ENCODE results near the gene SLC45A1. TPM values are rescaled to one million over a fixed set of nuclear protein-coding genes. Genes with fewer than 3 reads are reported as not detected.

The SLC45A1 gene
- total RNA-seq, 1 donor from 2014 or later = 13.8 TPM

DNA sequence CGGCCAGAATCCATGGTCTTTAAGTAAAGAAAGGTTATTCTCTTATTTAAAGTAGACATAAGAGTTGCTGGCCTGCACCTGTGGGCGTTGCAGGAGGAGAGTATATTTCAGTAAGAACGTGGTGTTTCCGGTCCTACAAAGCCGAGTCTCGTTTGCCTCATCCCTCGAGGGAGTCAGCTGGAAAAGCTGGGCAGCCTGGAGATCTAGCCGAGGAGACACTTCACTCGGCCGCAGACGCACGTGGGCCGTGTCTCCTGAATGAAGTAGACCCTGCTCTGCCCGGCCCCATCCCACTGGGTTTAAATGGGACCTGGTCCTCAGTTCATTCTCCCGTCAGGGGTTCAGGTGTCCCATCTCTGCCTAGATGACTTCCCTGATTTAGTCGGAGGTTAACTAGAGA is 14.9 kb downstream of the SLC45A1 start:
- DNase-seq (ENCODE audit: extremely low spot score in 2 of 2) = no peak
- intact Hi-C loops (cut with DNase I) = no loop called here
- H3K4me1 ChIP-seq = no peaks in the 10 kb centered on the region
- no peaks in the 10 kb centered on the region for H3K27me3 ChIP-seq
- H3K9me3 ChIP-seq = no peaks in the 10 kb centered on the region
- no peak overlapping the region for H3K4me3 ChIP-seq
- no peak overlapping the region for H3K27ac ChIP-seq
- no peaks in the 10 kb centered on the region for H3K36me3 ChIP-seq
- TF ChIP-seq POLR2A (IDR thresholded peaks at IDR 0.05) (no peak), POLR2AphosphoS5 (IDR thresholded peaks at IDR 0.05; ENCODE audit: insufficient read depth in 1 of 2, low read depth in 1 of 2) (no peak)
- TF ChIP-seq, protein P1, sequence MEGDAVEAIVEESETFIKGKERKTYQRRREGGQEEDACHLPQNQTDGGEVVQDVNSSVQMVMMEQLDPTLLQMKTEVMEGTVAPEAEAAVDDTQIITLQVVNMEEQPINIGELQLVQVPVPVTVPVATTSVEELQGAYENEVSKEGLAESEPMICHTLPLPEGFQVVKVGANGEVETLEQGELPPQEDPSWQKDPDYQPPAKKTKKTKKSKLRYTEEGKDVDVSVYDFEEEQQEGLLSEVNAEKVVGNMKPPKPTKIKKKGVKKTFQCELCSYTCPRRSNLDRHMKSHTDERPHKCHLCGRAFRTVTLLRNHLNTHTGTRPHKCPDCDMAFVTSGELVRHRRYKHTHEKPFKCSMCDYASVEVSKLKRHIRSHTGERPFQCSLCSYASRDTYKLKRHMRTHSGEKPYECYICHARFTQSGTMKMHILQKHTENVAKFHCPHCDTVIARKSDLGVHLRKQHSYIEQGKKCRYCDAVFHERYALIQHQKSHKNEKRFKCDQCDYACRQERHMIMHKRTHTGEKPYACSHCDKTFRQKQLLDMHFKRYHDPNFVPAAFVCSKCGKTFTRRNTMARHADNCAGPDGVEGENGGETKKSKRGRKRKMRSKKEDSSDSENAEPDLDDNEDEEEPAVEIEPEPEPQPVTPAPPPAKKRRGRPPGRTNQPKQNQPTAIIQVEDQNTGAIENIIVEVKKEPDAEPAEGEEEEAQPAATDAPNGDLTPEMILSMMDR (IDR thresholded peaks at IDR 0.05) = no peak

- Histone ChIP-seq H3K36me3 (no peaks in the 10 kb centered on the region), H3K4me3 (no peak overlapping the region), H3K4me1 (no peaks in the 10 kb centered on the region), H3K27me3 (no peaks in the 10 kb centered on the region), H3K9me3 (no peaks in the 10 kb centered on the region), H3K27ac (no peak overlapping the region)
- intact Hi-C loops (cut with DNase I) = no loop called here
- no peak for DNase-seq (ENCODE audit: extremely low spot score in 2 of 2)
- no peak for TF ChIP-seq POLR2AphosphoS5 (IDR thresholded peaks at IDR 0.05; ENCODE audit: insufficient read depth in 1 of 2, low read depth in 1 of 2)
- TF ChIP-seq, protein P1 (IDR thresholded peaks at IDR 0.05) = no peak
These were observed 15.5 kb downstream of the SLC45A1 start for GRCh38 chr1:8333246-8333987.

- no peak for DNase-seq (ENCODE audit: extremely low spot score in 2 of 2)
- Histone ChIP-seq H3K36me3 (no peaks in the 10 kb centered on the region), H3K27ac (no peak overlapping the region), H3K4me3 (no peak overlapping the region), H3K4me1 (no peaks in the 10 kb centered on the region), H3K27me3 (no peaks in the 10 kb centered on the region), H3K9me3 (no peaks in the 10 kb centered on the region)
- intact Hi-C loops (cut with DNase I) = no loop called here
- TF ChIP-seq, protein P1 (IDR thresholded peaks at IDR 0.05) = no peak
- TF ChIP-seq POLR2AphosphoS5 (IDR thresholded peaks at IDR 0.05; ENCODE audit: insufficient read depth in 1 of 2, low read depth in 1 of 2) (no peak), POLR2A (IDR thresholded peaks at IDR 0.05) (no peak)
These were observed 16.4 kb downstream of the SLC45A1 start for GRCh38 chr1:8334106-8334851.

DNA sequence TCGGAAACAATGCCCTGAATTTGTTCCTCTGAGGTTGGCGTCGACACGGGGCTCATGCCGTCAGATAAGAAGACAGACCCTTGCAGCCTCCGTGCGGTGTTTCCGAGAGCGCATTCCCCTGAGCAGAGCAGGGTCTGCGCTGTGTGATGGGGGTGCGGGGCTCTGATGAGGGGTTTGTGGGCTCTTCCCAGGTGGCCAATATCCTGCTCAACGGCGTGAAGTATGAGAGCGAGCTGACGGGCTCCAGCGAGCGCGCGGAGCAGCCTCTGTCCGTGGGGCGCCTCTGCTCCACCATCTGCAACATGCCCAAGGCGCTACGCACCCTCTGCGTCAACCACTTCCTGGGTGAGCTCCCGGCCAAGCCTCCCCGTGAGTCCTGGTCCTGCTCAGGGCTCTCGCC is 17.3 kb downstream of the SLC45A1 start:
- TF ChIP-seq POLR2A (IDR thresholded peaks at IDR 0.05) (no peak), POLR2AphosphoS5 (IDR thresholded peaks at IDR 0.05; ENCODE audit: insufficient read depth in 1 of 2, low read depth in 1 of 2) (no peak)
- TF ChIP-seq, protein P1 (IDR thresholded peaks at IDR 0.05) = no peak
- DNase-seq (ENCODE audit: extremely low spot score in 2 of 2) = no peak
- Histone ChIP-seq H3K4me3 (no peak overlapping the region), H3K9me3 (no peaks in the 10 kb centered on the region), H3K36me3 (no peaks in the 10 kb centered on the region), H3K4me1 (no peaks in the 10 kb centered on the region), H3K27me3 (no peaks in the 10 kb centered on the region), H3K27ac (no peak overlapping the region)
- intact Hi-C loops (cut with DNase I) = no loop called here

Data from vagina (tissue), 2 donors.